GM19395 (cell line): ENCODE data around the gene SRC.

ENCODE experiments used
- ATAC-seq: cut with Tn5 transposase; IDR thresholded peaks from one replicate; pipeline ENCODE4 v1.9.1; 2021; ENCODE audit warnings: mild to moderate bottlenecking, moderate library complexity; ENCODE audit not compliant: unreplicated experiment

Gene SRC

GRCh38 chr20:37422791-37423286 lies 76.9 kb downstream of the SRC start:
- ATAC-seq, result no peak

- ATAC-seq, result no peak
Measured at GRCh38 chr20:37423545-37423944, 77.6 kb downstream of the SRC start.

DNA sequence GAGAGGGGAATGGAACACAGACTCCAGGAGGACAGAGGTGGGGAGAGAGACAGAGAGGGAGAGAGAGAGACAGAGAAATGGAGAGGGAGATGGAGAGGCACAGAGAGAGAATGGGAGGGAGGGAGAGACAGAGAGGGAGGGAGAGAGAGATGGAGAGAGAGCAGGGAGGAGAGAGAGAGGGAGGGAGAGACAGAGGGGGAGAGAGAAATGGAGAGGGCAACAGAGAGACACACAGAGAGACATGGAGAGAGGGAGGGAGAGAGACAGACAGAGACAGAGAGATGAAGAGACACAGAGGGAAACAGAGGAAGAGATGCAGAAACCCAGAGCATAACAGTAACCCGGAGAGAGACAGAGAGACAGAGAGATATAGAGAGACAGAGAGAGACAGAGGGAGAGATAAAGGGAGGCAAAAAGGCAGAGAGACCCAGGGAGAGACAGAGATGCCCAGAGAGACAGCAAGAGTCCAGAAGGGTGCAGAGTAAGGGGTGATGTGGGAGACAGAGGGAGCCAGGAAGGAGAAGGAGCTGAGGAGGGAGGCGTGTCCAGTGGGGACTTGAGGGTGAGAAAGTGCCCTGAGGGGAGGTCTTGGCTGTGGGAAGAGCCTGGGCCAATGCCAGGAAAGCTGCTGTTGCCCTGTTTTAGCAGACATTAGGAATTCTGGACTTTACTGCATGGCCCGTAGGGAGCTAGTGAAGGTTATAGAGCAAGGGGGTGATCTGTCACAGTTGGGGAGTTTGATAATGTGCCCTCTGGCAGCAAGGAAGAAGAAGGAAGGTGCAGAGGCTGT lies 78.3 kb downstream of the SRC start:
- no peak for ATAC-seq

DNA sequence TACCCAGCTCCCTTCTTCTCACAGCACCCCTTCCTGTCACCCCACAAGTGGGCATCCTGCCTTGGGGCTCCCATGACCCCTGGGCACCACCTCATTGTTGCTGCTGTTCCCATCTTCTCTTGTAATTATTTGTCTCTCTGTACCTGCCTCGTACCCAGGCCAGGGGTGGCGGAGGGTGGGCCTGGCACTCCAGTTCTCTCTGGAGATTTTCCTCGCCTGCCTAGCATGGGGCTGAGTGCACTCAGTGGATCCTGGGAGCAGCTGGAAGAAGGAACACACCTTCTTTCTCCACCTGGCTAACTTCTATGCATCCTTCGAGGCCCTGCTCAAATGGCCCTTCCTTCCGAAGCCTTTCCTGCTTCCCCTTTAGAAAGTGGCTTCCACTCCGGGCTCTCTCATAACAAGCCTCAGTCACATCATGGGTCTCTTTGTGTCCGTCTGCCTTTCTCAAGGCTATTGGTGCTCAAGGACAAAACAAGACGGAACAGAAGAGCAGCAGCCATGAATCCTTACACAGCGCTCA lies 79.2 kb downstream of the SRC start:
- ATAC-seq, result no peak

DNA sequence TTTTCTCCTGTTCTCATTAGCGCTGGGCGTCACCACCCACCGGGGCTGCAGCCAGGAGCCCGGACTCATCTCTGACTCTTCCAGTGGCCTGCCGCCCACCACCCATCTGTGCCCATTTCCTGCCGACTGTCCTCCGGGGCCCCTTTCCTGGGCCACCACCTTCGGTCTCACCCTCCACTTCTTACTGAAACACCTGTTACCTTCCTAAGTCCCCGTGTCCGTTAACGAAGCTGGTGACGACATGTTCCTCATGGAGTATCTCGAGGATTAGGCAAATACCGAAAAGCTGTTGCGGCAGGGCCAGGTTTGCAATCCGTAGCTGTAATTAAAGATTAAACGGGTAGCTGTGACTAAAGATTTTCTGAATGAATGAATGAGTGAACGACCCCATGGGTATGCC lies 80.2 kb downstream of the SRC start:
- no peak for ATAC-seq

GRCh38 chr20:37426978-37427377 lies 81.0 kb downstream of the SRC start:
- ATAC-seq, result no peak

GRCh38 chr20:37430044-37430443 lies 84.1 kb downstream of the SRC start:
- ATAC-seq, result no peak

GRCh38 chr20:37430778-37431460 lies 85.0 kb downstream of the SRC start:
- no peak for ATAC-seq

- no peak for ATAC-seq
Measured at GRCh38 chr20:37431786-37432185, 85.8 kb downstream of the SRC start.

- ATAC-seq, result no peak
Measured at GRCh38 chr20:37432606-37433005, 86.7 kb downstream of the SRC start.

GRCh38 chr20:37435607-37436006 lies 89.7 kb downstream of the SRC start:
- no peak for ATAC-seq

GRCh38 chr20:37436527-37437186 lies 90.7 kb downstream of the SRC start:
- no peak for ATAC-seq

DNA sequence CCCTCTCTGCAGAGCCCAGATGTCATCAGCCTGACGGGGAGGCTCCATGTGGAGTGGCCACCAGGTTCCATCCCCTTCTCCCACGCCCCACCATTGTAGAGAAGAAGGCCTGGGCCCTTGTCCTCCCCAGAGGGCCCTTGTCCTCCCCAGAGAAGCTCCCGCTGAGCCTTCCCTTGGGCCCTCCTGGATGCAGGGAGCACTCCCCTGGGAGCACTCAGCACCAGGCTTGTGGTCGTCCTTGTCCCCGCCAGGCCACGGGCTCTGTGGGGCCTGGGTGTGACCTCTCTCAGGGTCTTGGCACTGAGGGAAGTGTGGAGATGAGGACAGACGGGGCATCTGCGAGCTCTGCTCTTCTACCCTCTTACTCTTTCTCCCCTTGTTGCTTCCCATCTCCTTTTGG lies 91.7 kb downstream of the SRC start:
- ATAC-seq, result no peak

DNA sequence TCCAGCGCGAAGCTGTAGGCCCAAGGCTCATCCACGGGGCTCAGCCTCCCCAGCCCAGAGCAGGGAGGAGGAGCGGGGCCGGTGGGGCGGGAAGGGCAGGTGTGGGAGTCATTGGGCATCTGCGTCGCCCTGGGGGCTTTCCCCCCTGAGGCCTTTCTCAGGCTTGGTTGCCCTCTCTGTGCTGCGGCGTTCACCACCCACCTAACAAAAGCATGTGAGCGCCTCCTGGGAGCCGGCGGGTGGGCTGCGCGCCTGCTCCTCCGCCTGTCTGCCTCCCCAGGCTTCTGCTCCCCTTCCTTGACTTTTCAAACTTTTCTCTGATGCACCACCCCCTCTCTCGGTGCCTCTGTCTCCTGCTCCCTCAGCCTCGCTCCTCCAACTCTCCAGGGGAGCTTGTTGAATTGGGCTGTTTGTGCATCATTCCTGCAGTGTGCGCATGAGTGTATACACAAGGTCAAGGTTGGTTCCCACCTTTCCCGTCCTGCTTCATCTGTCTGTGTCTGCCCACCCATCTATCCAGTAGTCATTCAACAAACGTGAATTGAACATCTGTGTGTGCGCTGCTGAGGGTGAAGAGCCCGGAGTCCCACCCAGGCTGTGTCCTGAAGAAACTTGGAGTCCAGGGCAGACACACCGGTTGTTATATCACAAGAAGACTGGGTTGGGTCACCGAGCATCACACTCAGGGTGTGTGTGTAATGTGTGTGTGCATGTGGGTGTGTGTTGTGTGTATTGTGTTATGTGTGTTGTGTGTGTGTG lies 92.7 kb downstream of the SRC start:
- no peak for ATAC-seq

GRCh38 chr20:37439223-37439933 lies 93.4 kb downstream of the SRC start:
- no peak for ATAC-seq

DNA sequence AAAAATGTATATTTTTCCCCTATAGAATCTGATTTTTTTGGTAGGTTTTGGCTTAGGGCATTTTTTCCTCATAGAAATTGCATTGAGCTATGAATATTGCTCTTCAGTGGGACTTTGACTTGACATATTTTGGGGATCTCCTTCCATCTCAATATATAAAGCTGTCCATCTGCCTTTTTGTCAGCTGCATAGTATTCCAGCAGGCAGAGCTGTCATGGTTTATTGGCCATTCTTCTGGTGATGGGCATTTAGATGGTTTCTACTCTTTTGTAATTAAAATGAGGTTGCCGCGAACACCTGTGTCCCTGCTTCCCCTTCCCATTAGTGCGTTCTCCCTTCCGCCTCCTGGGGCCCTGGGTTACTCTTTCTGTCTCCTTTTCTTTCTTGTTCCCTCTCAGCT lies 95.1 kb downstream of the SRC start:
- no peak for ATAC-seq

DNA sequence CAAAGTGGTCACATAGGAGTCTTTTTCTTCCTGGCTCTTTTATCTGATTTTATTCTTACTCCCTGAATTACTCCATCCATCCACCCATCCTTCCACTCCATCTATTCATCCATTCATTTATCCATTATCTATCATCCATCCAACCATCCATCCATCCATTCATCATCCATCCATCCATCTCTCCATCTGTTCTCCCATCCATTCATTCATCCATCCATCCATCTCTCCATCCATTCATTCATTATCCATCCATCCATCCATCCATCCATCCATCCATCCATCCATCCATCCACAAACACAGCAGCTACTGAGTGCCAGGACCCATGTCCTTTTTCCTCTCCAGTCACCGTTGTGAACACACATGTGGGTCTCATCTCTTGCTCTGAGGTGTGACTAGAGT lies 96.6 kb downstream of the SRC start:
- no peak for ATAC-seq

DNA sequence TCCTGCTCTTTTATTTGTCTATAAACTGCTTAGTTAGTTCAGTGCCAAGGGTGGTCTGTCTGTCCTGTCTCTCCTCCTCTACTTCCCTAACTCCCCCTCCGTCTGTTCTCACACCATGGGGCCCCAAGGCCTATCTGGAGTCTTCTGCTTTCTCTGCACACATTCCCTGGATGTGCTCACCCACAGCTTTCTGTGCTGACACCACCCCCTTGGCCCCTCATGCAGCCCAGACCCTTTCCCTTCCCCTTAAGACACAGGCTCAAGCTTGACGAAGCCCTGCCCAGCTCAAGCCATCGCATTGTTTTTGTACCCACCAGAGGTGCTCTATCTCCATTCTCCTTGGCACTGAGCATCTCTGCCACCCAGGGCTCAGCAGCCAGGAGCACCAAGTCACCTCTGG lies 97.0 kb downstream of the SRC start:
- ATAC-seq, result no peak

DNA sequence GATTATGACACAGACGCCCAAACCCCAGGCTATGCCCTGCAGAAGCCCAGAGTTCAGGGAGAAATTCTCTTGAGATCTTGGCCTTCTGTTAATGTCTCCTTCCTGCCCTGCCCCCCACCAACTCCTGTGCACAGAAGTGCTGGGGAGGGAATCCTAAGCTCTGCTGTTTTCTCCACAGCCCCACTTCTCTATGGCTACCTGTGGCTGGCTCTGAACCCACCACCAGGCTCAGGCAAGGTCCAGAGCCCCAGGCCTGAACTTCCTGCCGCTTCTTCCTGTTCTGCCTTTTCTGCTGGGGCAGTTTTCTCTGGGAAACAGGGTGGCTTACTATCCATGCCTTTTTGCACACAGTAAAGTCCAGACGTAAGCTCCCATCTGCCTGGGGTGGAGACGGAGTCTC lies 97.7 kb downstream of the SRC start:
- no peak for ATAC-seq

GRCh38 chr20:37445041-37445440 lies 99.1 kb downstream of the SRC start:
- ATAC-seq, result no peak
